Vagina (tissue), 2 donors: ENCODE measurements around the gene KIRREL3.

ENCODE experiments used
- POLR2AphosphoS5 ChIP-seq, 2 donors: sonication (generic); formaldehyde crosslinking; IDR thresholded peaks; one replicate each; pipeline ENCODE4 v1.9.0; 2017; ENCODE audit warnings: antibody characterized with exemption in 2 of 2, mild to moderate bottlenecking in 2 of 2, low read depth in 1 of 2; ENCODE audit not compliant: insufficient read depth in 1 of 2
- TF ChIP-seq, protein P1 (sequence below), 3 experiments: fragments of 450-650 bp in 2 of 3; fragments of 200-600 bp in 1 of 3; sonication (generic) in 1 of 3; IDR thresholded peaks; one replicate each; pipeline ENCODE4 v1.5.1; 2017 to 2019; ENCODE audit warnings: antibody characterized with exemption in 3 of 3, mild to moderate bottlenecking in 2 of 3, moderate library complexity in 2 of 3

DNA sequence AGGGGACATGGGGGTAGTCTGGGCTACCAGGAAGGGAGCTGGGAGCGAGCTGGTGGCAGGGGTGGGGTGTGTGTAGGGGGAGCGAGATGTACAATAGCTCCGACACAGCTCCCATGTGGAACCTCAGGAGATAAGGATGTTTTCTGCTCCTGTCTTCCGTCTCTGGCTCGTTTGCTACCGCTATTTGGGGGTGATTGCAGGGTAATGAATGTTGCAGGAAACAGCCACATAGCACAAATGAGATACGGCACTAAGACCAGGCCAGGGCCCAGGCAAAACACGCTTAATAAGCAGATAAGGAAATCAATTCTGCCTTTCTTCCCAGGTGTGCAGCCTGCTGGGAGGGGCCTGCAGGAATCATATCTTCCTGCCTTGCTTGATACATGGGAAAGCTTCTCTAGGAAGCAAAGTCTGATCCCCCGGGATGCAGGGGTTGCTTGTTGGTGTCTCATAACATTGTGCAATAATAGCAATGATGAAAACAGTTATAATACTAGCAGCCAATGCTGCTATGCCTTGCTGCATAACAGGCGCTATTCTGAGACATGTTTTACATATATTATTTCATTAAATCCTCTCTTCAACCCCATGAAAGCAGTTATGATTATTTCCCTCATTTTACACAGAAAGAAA lies 486.4 kb downstream of the KIRREL3 start:
- TF ChIP-seq, protein P1, sequence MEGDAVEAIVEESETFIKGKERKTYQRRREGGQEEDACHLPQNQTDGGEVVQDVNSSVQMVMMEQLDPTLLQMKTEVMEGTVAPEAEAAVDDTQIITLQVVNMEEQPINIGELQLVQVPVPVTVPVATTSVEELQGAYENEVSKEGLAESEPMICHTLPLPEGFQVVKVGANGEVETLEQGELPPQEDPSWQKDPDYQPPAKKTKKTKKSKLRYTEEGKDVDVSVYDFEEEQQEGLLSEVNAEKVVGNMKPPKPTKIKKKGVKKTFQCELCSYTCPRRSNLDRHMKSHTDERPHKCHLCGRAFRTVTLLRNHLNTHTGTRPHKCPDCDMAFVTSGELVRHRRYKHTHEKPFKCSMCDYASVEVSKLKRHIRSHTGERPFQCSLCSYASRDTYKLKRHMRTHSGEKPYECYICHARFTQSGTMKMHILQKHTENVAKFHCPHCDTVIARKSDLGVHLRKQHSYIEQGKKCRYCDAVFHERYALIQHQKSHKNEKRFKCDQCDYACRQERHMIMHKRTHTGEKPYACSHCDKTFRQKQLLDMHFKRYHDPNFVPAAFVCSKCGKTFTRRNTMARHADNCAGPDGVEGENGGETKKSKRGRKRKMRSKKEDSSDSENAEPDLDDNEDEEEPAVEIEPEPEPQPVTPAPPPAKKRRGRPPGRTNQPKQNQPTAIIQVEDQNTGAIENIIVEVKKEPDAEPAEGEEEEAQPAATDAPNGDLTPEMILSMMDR (IDR thresholded peaks at IDR 0.05): no peak
- no peak for TF ChIP-seq POLR2AphosphoS5 (IDR thresholded peaks at IDR 0.05; ENCODE audit: insufficient read depth in 1 of 2, low read depth in 1 of 2)
